Activated T-helper 1 cell treated with anti-CD3 and anti-CD28 coated beads, Interleukin-2, amount 50 U/mL, for 16 hours (primary cell): Measurements from ENCODE around the gene SUZ12.
"Not testable (repeated sequence)": the region's sequence is repeated elsewhere in the genome, so short reads cannot be mapped to it uniquely, and the experiment has no call there.

Experiments
- DNase-seq, 2 donors: peaks; one replicate each; pipeline ENCODE4 v3.0.0-alpha.2; 2020; ENCODE audit warnings: low read depth in 1 of 2, low spot score in 1 of 2

SUZ12 gene

GRCh38 chr17:32033812-32034211, 97.0 kb downstream of the SUZ12 start:
- DNase-seq = not testable (repeated sequence)

DNA sequence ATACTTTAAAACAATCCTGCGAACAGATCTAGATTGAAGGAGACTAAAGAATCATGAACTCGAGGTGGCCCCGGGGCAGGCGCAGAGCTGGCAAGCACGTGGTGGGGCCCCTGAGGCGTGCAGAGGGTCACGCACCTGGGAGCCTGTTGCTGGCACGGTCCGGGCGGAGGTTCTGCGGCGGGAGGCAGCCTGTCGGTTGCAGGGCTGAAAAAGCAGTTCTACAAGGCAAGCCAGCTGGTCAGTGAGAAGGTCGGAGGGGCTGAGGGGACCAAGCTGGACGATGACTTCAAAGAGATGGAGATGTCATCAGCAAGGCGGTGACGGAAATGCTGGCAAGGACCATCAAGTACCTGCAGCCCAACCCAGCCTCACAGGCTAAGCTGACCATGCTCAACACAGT, 103.4 kb downstream of the SUZ12 start:
- not testable (repeated sequence) for DNase-seq

DNA sequence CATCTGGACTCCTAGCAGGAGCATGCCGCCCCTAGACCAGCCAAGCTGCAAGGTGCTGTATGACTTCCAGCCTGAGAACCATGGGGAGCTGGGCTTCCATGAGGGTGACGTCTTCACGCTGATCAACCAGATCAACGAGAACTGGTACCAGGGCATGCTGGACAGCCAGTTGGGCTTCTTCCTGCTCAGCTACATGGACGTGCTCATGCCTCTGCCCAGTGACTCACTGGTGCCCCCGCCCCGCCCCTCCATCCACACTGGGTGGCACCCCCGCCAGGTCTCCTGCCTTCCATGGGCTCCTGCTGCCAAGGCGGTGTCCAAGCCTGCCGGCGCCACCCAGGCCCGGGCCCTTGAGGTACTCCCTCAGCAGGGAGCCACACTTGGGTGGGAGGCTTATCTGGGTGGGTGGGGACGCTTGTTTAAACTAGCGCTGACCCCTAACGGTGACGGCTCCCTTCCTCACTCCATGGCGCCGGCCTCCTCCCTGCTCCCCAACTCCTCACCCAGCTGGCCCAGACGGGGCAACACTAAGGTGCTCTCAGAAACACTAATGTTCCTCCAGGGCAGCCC, 104.6 kb downstream of the SUZ12 start:
- DNase-seq = not testable (repeated sequence)

GRCh38 chr17:32042266-32042665, 105.5 kb downstream of the SUZ12 start:
- not testable (repeated sequence) for DNase-seq

- DNase-seq = not testable (repeated sequence)
These were observed 108.8 kb downstream of the SUZ12 start for GRCh38 chr17:32045611-32046010.

DNA sequence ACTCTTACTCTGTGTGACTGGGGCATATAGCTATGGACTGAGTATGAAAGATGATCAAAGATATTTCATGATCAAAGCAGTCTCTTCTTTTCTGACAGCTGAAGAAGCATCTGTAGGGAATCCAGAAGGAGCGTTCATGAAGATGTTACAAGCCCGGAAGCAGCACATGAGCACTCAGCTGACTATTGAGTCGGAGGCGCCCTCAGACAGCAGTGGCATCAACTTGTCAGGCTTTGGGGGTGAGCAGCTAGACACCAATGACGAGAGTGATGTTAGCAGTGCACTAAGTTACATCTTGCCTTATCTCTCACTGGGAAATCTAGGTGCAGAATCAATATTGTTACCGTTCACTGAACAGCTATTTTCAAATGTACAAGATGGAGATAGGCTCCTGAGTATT, 110.9 kb downstream of the SUZ12 start:
- not testable (repeated sequence) for DNase-seq
